Neural progenitor cell (in vitro differentiated cells): ENCODE data around the gene IST1. TPM values are rescaled to one million over a fixed set of nuclear protein-coding genes. Genes with fewer than 3 reads are reported as not detected.

ENCODE experiments used
- DNase-seq: peaks from one replicate; pipeline ENCODE4 v3.0.0-alpha.2; 2016; ENCODE audit warnings: low spot score
- H2AFZ ChIP-seq: fragments of 200-600 bp; sonication (generic); replicated peaks from 2 replicates; pipeline ENCODE4 v1.6.1; 2016; ENCODE audit warnings: antibody characterized with exemption
- H3F3A ChIP-seq: fragments of 200-600 bp; sonication (generic); 2 replicates; pipeline ENCODE4 v1.6.1; 2016; ENCODE audit warnings: antibody characterized with exemption, low read depth
- H3K27ac ChIP-seq: fragments of 200-600 bp; sonication (generic); 2 replicates; pipeline ENCODE4 v1.5.1; 2016; ENCODE audit warnings: mild to moderate bottlenecking
- H3K27me3 ChIP-seq: fragments of 200-600 bp; sonication (generic); 2 replicates; pipeline ENCODE4 v1.6.1; 2016; ENCODE audit warnings: mild to moderate bottlenecking, moderate library complexity
- H3K36me3 ChIP-seq: fragments of 200-600 bp; sonication (generic); 2 replicates; pipeline ENCODE4 v1.5.1; 2016
- H3K4me1 ChIP-seq: fragments of 200-600 bp; sonication (generic); 2 replicates; pipeline ENCODE4 v1.6.1; 2016; ENCODE audit warnings: mixed run types
- H3K4me2 ChIP-seq: fragments of 200-600 bp; sonication (generic); 2 replicates; pipeline ENCODE4 v1.6.1; 2016
- H3K4me3 ChIP-seq: fragments of 200-600 bp; sonication (generic); 2 replicates; pipeline ENCODE4 v1.5.1; 2016
- H3K79me2 ChIP-seq: fragments of 200-600 bp; sonication (generic); 2 replicates; pipeline ENCODE4 v1.6.1; 2016; ENCODE audit warnings: low read depth
- H3K9ac ChIP-seq: fragments of 200-600 bp; sonication (generic); 2 replicates; pipeline ENCODE4 v1.6.1; 2016
- H3K9me3 ChIP-seq: fragments of 200-600 bp; sonication (generic); 2 replicates; pipeline ENCODE4 v1.5.1; 2016; ENCODE audit warnings: low read depth
- H4K20me1 ChIP-seq: fragments of 200-600 bp; sonication (generic); 2 replicates; pipeline ENCODE4 v1.6.1; 2016; ENCODE audit warnings: low read depth
- H3K27ac Mint-ChIP-seq: 3 replicates; pipeline ENCODE4 v1.8.0; 2021; ENCODE audit warnings: mixed read lengths
- H3K27me3 Mint-ChIP-seq: 2 replicates; pipeline ENCODE4 v1.8.0; 2022; ENCODE audit warnings: low read depth, mild to moderate bottlenecking, inconsistent platforms, moderate library complexity, mixed read lengths; ENCODE audit not compliant: insufficient read depth
- H3K36me3 Mint-ChIP-seq: 3 replicates; pipeline ENCODE4 v1.8.0; 2021; ENCODE audit warnings: mixed read lengths
- H3K4me1 Mint-ChIP-seq: 3 replicates; pipeline ENCODE4 v1.8.0; 2021; ENCODE audit warnings: mixed read lengths
- H3K4me3 Mint-ChIP-seq: 3 replicates; pipeline ENCODE4 v1.8.0; 2021; ENCODE audit warnings: mild to moderate bottlenecking, moderate library complexity, mixed read lengths
- H3K9me3 Mint-ChIP-seq: 3 replicates; pipeline ENCODE4 v1.8.0; 2020; ENCODE audit warnings: mixed read lengths
- EZH2 ChIP-seq: fragments of 200-600 bp; sonication (generic); IDR thresholded peaks from 2 replicates; pipeline ENCODE4 v1.6.1; 2017; ENCODE audit warnings: antibody characterized with exemption, mild to moderate bottlenecking, moderate library complexity
- EZH2phosphoT487 ChIP-seq: fragments of 200-600 bp; sonication (generic); IDR thresholded peaks from 2 replicates; pipeline ENCODE4 v1.6.1; 2017; ENCODE audit warnings: antibody characterized with exemption
- total RNA-seq: library from RNA; depleted of rRNA; stranded (reverse); fragments of >200 nt; gene quantifications from 2 replicates; pipeline ENCODE4 v1.2.3, GENCODE V29; 2015; ENCODE audit warnings: low replicate concordance
- TF ChIP-seq, protein P1 (sequence below): fragments of 200-600 bp; sonication (generic); IDR thresholded peaks from 2 replicates; pipeline ENCODE4 v1.5.1; 2017; ENCODE audit warnings: antibody characterized with exemption, mild to moderate bottlenecking

The IST1 gene
- total RNA-seq, 1 donor from 2014 or later: 400 TPM

GRCh38 chr16:71880176-71880575 is 15.2 kb upstream of the IST1 start:
- Histone ChIP-seq H3K4me3 (no peak overlapping the region), H3K36me3 (peaks cover 3% of the 10 kb centered on the region), H3F3A (peaks cover 22% of the 10 kb centered on the region), H3K4me1 (peaks cover 8% of the 10 kb centered on the region), H3K27me3 (peaks cover 4% of the 10 kb centered on the region), H3K9ac (no peak overlapping the region), H2AFZ (no peak overlapping the region), H3K9me3 (no peaks in the 10 kb centered on the region), H3K79me2 (peaks cover 5% of the 10 kb centered on the region), H4K20me1 (peaks cover 23% of the 10 kb centered on the region), H3K4me2 (no peak overlapping the region), H3K27ac (no peak overlapping the region)
- H3K4me3 Mint-ChIP-seq: no peak overlapping the region
- peaks cover 26% of the 10 kb centered on the region for H3K36me3 Mint-ChIP-seq
- DNase-seq: no peak
- no peaks in the 10 kb centered on the region for H3K9me3 Mint-ChIP-seq
- peaks cover 7% of the 10 kb centered on the region for H3K27me3 Mint-ChIP-seq
- peaks cover 20% of the 10 kb centered on the region for H3K4me1 Mint-ChIP-seq
- TF ChIP-seq, protein P1, sequence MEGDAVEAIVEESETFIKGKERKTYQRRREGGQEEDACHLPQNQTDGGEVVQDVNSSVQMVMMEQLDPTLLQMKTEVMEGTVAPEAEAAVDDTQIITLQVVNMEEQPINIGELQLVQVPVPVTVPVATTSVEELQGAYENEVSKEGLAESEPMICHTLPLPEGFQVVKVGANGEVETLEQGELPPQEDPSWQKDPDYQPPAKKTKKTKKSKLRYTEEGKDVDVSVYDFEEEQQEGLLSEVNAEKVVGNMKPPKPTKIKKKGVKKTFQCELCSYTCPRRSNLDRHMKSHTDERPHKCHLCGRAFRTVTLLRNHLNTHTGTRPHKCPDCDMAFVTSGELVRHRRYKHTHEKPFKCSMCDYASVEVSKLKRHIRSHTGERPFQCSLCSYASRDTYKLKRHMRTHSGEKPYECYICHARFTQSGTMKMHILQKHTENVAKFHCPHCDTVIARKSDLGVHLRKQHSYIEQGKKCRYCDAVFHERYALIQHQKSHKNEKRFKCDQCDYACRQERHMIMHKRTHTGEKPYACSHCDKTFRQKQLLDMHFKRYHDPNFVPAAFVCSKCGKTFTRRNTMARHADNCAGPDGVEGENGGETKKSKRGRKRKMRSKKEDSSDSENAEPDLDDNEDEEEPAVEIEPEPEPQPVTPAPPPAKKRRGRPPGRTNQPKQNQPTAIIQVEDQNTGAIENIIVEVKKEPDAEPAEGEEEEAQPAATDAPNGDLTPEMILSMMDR: no peak
- TF ChIP-seq EZH2phosphoT487 (no peak), EZH2 (no peak)
- no peak overlapping the region for H3K27ac Mint-ChIP-seq

GRCh38 chr16:71882505-71883167 is 12.7 kb upstream of the IST1 start:
- TF ChIP-seq EZH2: peak; percentile 32
- TF ChIP-seq EZH2phosphoT487: no peak
- TF ChIP-seq, protein P1: peak; percentile 87
- Mint-ChIP-seq H3K27me3 (peaks cover 7% of the 10 kb centered on the region), H3K4me3 (peak overlapping the region; percentile 92), H3K4me1 (peaks cover 20% of the 10 kb centered on the region), H3K36me3 (peaks cover 15% of the 10 kb centered on the region), H3K9me3 (no peaks in the 10 kb centered on the region), H3K27ac (peak overlapping the region; percentile 90)
- DNase-seq: peak; percentile 86
- no peaks in the 10 kb centered on the region for H3K9me3 ChIP-seq
- no peak overlapping the region for H3K9ac ChIP-seq
- peaks cover 23% of the 10 kb centered on the region for H4K20me1 ChIP-seq
- peak overlapping the region; percentile 75 for H3K4me2 ChIP-seq
- no peak overlapping the region for H2AFZ ChIP-seq
- H3K4me3 ChIP-seq: peak overlapping the region; percentile 98
- peaks cover 8% of the 10 kb centered on the region for H3K4me1 ChIP-seq
- peaks cover 25% of the 10 kb centered on the region for H3F3A ChIP-seq
- H3K27me3 ChIP-seq: peaks cover 6% of the 10 kb centered on the region
- peaks cover 3% of the 10 kb centered on the region for H3K36me3 ChIP-seq
- no peak overlapping the region for H3K27ac ChIP-seq
- H3K79me2 ChIP-seq: peaks cover 5% of the 10 kb centered on the region

DNA sequence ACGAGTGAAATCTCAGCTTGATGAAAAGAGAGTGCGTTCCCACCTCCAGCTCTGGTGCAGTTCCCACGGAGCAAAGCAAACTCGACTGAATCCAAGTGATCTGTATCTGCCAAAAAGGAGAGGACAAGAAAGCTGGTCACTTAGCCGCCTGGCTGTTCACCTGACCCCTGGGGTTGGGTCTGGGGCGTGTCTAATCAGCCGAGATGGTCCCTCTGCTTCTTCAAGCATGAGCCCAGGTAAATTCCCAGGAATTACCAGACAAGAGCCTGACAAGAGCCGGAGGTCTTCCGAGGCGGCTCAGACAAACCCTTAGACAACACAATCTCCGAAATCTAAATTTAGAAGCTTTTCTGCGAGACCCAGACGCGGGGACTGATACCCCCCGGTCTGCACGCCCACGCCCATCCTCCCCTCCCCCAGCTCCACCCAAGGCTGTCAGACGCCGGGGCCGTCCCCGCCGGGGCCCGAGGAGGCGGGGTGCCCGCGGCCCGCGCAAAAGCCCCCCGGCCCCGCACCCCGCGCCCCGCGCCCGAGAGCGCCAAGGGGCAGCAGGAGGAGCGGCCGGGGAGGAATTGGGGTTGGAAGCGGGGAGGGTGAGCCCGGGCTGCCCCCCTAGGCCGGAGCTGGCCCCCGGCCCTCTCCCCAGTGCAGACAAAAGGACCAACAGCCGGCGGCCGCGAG is 12.0 kb upstream of the IST1 start:
- H3K36me3 Mint-ChIP-seq: peaks cover 15% of the 10 kb centered on the region
- peak overlapping the region; percentile 99 for H2AFZ ChIP-seq
- H3K27me3 ChIP-seq: peaks cover 6% of the 10 kb centered on the region

More for the DNA sequence above, 12.0 kb upstream of the IST1 start:
- Mint-ChIP-seq H3K9me3 (no peaks in the 10 kb centered on the region), H3K27ac (peak overlapping the region; percentile 90), H3K4me1 (peaks cover 20% of the 10 kb centered on the region), H3K4me3 (peak overlapping the region; percentile 92), H3K27me3 (peaks cover 7% of the 10 kb centered on the region)
- Histone ChIP-seq H3K9ac (peak overlapping the region; percentile 94), H3K9me3 (no peaks in the 10 kb centered on the region), H3K4me1 (peaks cover 8% of the 10 kb centered on the region), H3K4me2 (peak overlapping the region; percentile 75), H3K36me3 (peaks cover 3% of the 10 kb centered on the region), H3K4me3 (peak overlapping the region; percentile 98), H3F3A (peaks cover 25% of the 10 kb centered on the region), H4K20me1 (peaks cover 23% of the 10 kb centered on the region), H3K79me2 (peaks cover 5% of the 10 kb centered on the region), H3K27ac (peak overlapping the region; percentile 86)
- TF ChIP-seq, protein P1: peak; percentile 64
- TF ChIP-seq EZH2phosphoT487: no peak
- no peak for DNase-seq
